OCI-LY7 (cell line): Measurements from ENCODE around the gene RAPGEF6.

ENCODE experiments used
- EZH2phosphoT487 ChIP-seq: fragments of 200-600 bp; sonication (generic); IDR thresholded peaks from 2 replicates; pipeline ENCODE4 v1.6.1; 2018; ENCODE audit warnings: low read depth, borderline replicate concordance, mild to moderate bottlenecking, mixed run types, antibody characterized with exemption, low read length, moderate library complexity, mixed read lengths
- TF ChIP-seq, protein P1 (sequence below): fragments of 200-600 bp; sonication (generic); conservative IDR thresholded peaks from 2 replicates; pipeline ENCODE4 v1.5.1; 2014; ENCODE audit warnings: mild to moderate bottlenecking, antibody characterized with exemption, low read length, moderate library complexity, mixed read lengths

DNA sequence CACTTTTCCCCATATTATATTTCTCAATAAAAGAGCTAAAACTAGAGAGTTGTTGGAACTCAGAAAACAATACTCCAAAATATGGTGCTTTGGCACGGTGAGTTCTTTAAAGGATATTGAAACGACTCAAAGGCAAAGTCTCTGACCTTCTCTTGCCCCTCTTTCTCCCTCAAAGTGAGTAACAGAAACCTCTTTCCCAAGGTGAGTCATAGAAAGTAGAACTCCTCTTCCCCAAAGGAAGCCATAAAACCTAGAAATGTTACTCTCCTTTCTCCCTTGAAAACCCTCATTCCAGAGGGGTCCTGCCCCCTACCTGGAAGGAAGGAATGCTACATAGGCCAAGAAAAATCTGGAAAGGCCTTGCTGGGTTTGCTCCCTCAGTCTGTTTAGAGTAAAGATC lies 47.5 kb downstream of the RAPGEF6 start:
- TF ChIP-seq, protein P1, sequence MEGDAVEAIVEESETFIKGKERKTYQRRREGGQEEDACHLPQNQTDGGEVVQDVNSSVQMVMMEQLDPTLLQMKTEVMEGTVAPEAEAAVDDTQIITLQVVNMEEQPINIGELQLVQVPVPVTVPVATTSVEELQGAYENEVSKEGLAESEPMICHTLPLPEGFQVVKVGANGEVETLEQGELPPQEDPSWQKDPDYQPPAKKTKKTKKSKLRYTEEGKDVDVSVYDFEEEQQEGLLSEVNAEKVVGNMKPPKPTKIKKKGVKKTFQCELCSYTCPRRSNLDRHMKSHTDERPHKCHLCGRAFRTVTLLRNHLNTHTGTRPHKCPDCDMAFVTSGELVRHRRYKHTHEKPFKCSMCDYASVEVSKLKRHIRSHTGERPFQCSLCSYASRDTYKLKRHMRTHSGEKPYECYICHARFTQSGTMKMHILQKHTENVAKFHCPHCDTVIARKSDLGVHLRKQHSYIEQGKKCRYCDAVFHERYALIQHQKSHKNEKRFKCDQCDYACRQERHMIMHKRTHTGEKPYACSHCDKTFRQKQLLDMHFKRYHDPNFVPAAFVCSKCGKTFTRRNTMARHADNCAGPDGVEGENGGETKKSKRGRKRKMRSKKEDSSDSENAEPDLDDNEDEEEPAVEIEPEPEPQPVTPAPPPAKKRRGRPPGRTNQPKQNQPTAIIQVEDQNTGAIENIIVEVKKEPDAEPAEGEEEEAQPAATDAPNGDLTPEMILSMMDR, result no peak
- no peak for TF ChIP-seq EZH2phosphoT487
